Measurements from ENCODE around the gene NARS2. TPM values are rescaled to one million over a fixed set of nuclear protein-coding genes. Genes with fewer than 3 reads are reported as not detected.
"Not testable (repeated sequence)": the region's sequence is repeated elsewhere in the genome, so short reads cannot be mapped to it uniquely, and the experiment has no call there.

NARS2 gene
- total RNA-seq (25.0 TPM), polyA plus RNA-seq (30.1 TPM)
- long read RNA-seq, donor 1, partial matches to known transcripts: 0 of 1 reads
- long read RNA-seq, donor 1, other reads (novel, unspliced or antisense): 0 of 1 reads
- long read RNA-seq, donor 2: 0 reads
- long read RNA-seq, donor 3, partial matches to known transcripts: 0 of 3 reads
- long read RNA-seq, donor 3, other reads (novel, unspliced or antisense): 0 of 3 reads
- long read RNA-seq, donor 4, partial matches to known transcripts: 0 of 2 reads
- long read RNA-seq, donor 4, other reads (novel, unspliced or antisense): 0 of 2 reads
- long read RNA-seq, donor 5, transcript NARS2-201 (14 exons, 2,519 nt): major isoform, 5 of 5 reads
- long read RNA-seq, donor 5, partial matches to known transcripts: 0 of 5 reads
- long read RNA-seq, donor 5, other reads (novel, unspliced or antisense): 0 of 5 reads
- long read RNA-seq, donor 6, transcript NARS2-201 (14 exons, 2,519 nt): major isoform, 5 of 5 reads
- long read RNA-seq, donor 6, partial matches to known transcripts: 0 of 5 reads
- long read RNA-seq, donor 6, other reads (novel, unspliced or antisense): 0 of 5 reads
- long read RNA-seq, donor 7, partial matches to known transcripts: 0 of 4 reads
- long read RNA-seq, donor 7, other reads (novel, unspliced or antisense): 0 of 4 reads
- long read RNA-seq, donor 8, partial matches to known transcripts: 0 of 2 reads
- long read RNA-seq, donor 8, other reads (novel, unspliced or antisense): 0 of 2 reads
- long read RNA-seq, donor 9, partial matches to known transcripts: 0 of 2 reads
- long read RNA-seq, donor 9, other reads (novel, unspliced or antisense): 0 of 2 reads
- long read RNA-seq, donor 10, transcript NARS2-201 (14 exons, 2,519 nt): major isoform, 7 of 7 reads
- long read RNA-seq, donor 10, partial matches to known transcripts: 0 of 7 reads
- long read RNA-seq, donor 10, other reads (novel, unspliced or antisense): 0 of 7 reads

DNA sequence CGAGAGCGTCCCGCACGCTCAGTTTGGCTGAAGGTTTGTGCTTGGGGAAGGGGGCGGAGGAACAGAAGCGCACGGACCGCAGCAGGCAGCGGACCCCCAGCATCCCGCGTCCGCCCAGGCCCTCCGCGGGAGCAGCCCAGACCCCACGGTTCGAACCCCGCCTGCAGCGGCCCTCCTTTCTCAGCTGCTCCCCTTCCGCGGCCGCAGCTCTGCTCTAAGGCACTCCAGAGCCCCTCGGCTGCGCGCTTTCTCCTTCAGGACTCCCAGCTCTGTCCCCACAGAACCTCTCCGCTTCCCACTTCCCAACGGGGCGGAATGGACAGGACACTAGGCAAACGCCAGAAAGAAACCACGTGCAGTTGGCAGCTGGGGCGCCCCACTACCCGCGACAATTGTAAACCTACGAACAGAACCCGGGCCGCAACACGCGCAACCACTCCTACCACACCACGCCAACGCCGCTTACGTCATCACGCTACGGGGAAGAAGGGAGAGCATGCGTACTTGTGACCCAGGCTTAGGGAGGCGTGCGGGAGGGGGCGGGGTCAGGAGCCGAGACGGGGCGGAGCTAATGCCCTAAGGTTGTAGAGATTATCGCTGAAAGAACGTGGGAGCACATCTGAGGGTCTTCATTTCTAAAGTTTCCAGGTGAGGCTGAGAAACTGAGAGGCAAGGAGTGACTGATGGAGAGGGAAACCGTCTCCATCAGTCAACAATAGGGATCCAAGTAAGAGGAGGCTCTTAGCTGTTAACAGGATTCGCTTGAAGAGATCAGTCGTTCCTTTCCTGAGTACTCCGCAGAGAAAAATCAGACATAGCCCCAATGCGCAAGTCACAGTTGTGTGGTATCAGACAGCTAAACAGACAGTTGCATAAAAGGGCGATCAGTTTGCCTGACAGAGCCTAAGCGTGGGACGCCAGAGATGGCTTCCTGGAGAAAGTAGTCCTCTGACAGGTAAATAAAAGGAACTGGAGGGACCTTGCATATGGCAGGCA, at the start of gene NARS2:
TSS of gene NARS2 (minus strand) at position 479 of the 996 bp plus-strand sequence. CDS start at position 103, 376 bp downstream.
- H3K27me3 ChIP-seq (ENCODE audit: control insufficient read depth in 2 of 2, insufficient read depth in 1 of 2, low read length in 1 of 2): no peaks in the 10 kb centered on the region
- no peaks in the 10 kb centered on the region for H3K9me3 ChIP-seq (ENCODE audit: control insufficient read depth in 2 of 2, insufficient read depth in 1 of 2, low read length in 1 of 2)
- DNase-seq (ENCODE audit: low read depth in 6 of 9, low spot score in 9 of 9): peak; percentile 93 to 99 (median 98)
- H3K4me3 ChIP-seq (ENCODE audit: low read length in 2 of 2): peak within 1 kb of the TSS; percentile 60 to 63
- H3K36me3 ChIP-seq (ENCODE audit: control insufficient read depth in 2 of 2, insufficient read depth in 2 of 2, low read length in 1 of 2): peaks cover 0 to 15% of the 10 kb centered on the region in 2 donors
- peaks cover 10 to 14% of the 10 kb centered on the region in 2 donors for H3K4me1 ChIP-seq (ENCODE audit: control insufficient read depth in 2 of 2, insufficient read depth in 2 of 2, low read length in 2 of 2)
- WGBS: under 1% methylated on average over 60 of the region's 60 CpGs
- H3K27ac ChIP-seq (ENCODE audit: low read depth in 1 of 2, low read length in 1 of 2): peak within 1 kb of the TSS; percentile 80 to 84

GRCh38 chr11:78622666-78623065, 48.0 kb upstream of the NARS2 start:
- no peak overlapping the region for H3K4me3 ChIP-seq (ENCODE audit: low read length in 2 of 2)
- peaks cover 0 to 6% of the 10 kb centered on the region in 2 donors for H3K9me3 ChIP-seq (ENCODE audit: control insufficient read depth in 2 of 2, insufficient read depth in 1 of 2, low read length in 1 of 2)
- no peaks in the 10 kb centered on the region for H3K27me3 ChIP-seq (ENCODE audit: control insufficient read depth in 2 of 2, insufficient read depth in 1 of 2, low read length in 1 of 2)
- no peak overlapping the region for H3K27ac ChIP-seq (ENCODE audit: low read depth in 1 of 2, low read length in 1 of 2)
- no peak for DNase-seq (ENCODE audit: low read depth in 6 of 9, low spot score in 9 of 9)
- WGBS: 88% methylated on average over 5 of the region's 5 CpGs
- H3K36me3 ChIP-seq (ENCODE audit: control insufficient read depth in 2 of 2, insufficient read depth in 2 of 2, low read length in 1 of 2): no peaks in the 10 kb centered on the region
- H3K4me1 ChIP-seq (ENCODE audit: control insufficient read depth in 2 of 2, insufficient read depth in 2 of 2, low read length in 2 of 2): no peaks in the 10 kb centered on the region

- Histone ChIP-seq H3K4me1 (ENCODE audit: control insufficient read depth in 2 of 2, insufficient read depth in 2 of 2, low read length in 2 of 2) (no peaks in the 10 kb centered on the region), H3K9me3 (ENCODE audit: control insufficient read depth in 2 of 2, insufficient read depth in 1 of 2, low read length in 1 of 2) (peaks cover 0 to 6% of the 10 kb centered on the region in 2 donors), H3K4me3 (ENCODE audit: low read length in 2 of 2) (no peak overlapping the region), H3K27ac (ENCODE audit: low read depth in 1 of 2, low read length in 1 of 2) (no peak overlapping the region), H3K27me3 (ENCODE audit: control insufficient read depth in 2 of 2, insufficient read depth in 1 of 2, low read length in 1 of 2) (no peaks in the 10 kb centered on the region), H3K36me3 (ENCODE audit: control insufficient read depth in 2 of 2, insufficient read depth in 2 of 2, low read length in 1 of 2) (no peaks in the 10 kb centered on the region)
- DNase-seq (ENCODE audit: low read depth in 6 of 9, low spot score in 9 of 9): no peak
- WGBS: 71% methylated on average over 2 of the region's 2 CpGs
Measured at GRCh38 chr11:78620159-78620558, 45.5 kb upstream of the NARS2 start.

GRCh38 chr11:78615724-78616123, 41.1 kb upstream of the NARS2 start:
- WGBS: 94% methylated on average over 1 of the region's 1 CpG
- Histone ChIP-seq H3K27ac (ENCODE audit: low read depth in 1 of 2, low read length in 1 of 2) (no peak overlapping the region), H3K4me1 (ENCODE audit: control insufficient read depth in 2 of 2, insufficient read depth in 2 of 2, low read length in 2 of 2) (no peaks in the 10 kb centered on the region), H3K9me3 (ENCODE audit: control insufficient read depth in 2 of 2, insufficient read depth in 1 of 2, low read length in 1 of 2) (peaks cover 0 to 3% of the 10 kb centered on the region in 2 donors), H3K27me3 (ENCODE audit: control insufficient read depth in 2 of 2, insufficient read depth in 1 of 2, low read length in 1 of 2) (no peaks in the 10 kb centered on the region), H3K36me3 (ENCODE audit: control insufficient read depth in 2 of 2, insufficient read depth in 2 of 2, low read length in 1 of 2) (no peaks in the 10 kb centered on the region), H3K4me3 (ENCODE audit: low read length in 2 of 2) (no peak overlapping the region)
- DNase-seq (ENCODE audit: low read depth in 6 of 9, low spot score in 9 of 9): no peak

DNA sequence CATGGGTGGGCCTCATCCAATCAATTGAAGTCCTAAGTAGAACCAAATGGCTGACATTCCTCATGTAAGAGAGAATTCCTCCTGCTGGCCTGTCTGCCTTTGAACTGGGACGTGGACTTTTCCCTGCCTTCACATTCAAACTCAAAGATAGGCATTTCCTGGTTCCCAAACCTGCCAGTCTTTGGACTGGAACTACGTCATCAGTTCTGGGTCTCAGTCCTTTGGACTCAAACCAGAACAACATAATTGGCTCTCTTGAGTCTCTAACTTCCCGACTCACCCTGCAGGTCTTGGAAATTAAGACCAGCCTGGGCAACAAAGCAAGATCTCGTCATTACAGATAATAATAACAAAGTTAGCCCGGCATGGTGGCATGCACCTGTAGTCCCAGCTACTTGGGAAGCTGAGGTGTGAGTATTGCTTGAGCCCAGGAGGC, 38.7 kb upstream of the NARS2 start:
- no peaks in the 10 kb centered on the region for H3K36me3 ChIP-seq (ENCODE audit: control insufficient read depth in 2 of 2, insufficient read depth in 2 of 2, low read length in 1 of 2)
- WGBS: 82% methylated on average over 5 of the region's 5 CpGs
- H3K27me3 ChIP-seq (ENCODE audit: control insufficient read depth in 2 of 2, insufficient read depth in 1 of 2, low read length in 1 of 2): no peaks in the 10 kb centered on the region
- no peaks in the 10 kb centered on the region for H3K9me3 ChIP-seq (ENCODE audit: control insufficient read depth in 2 of 2, insufficient read depth in 1 of 2, low read length in 1 of 2)
- H3K4me1 ChIP-seq (ENCODE audit: control insufficient read depth in 2 of 2, insufficient read depth in 2 of 2, low read length in 2 of 2): no peaks in the 10 kb centered on the region
- DNase-seq (ENCODE audit: low read depth in 6 of 9, low spot score in 9 of 9): no peak
- H3K27ac ChIP-seq (ENCODE audit: low read depth in 1 of 2, low read length in 1 of 2): no peak overlapping the region
- no peak overlapping the region for H3K4me3 ChIP-seq (ENCODE audit: low read length in 2 of 2)

- 71% methylated on average over 4 of the region's 4 CpGs for WGBS
Measured at GRCh38 chr11:78612721-78613377, 38.2 kb upstream of the NARS2 start.

GRCh38 chr11:78609321-78609720, 34.7 kb upstream of the NARS2 start:
- H3K27me3 ChIP-seq (ENCODE audit: control insufficient read depth in 2 of 2, insufficient read depth in 1 of 2, low read length in 1 of 2); H3K27ac ChIP-seq (ENCODE audit: low read depth in 1 of 2, low read length in 1 of 2); H3K4me1 ChIP-seq (ENCODE audit: control insufficient read depth in 2 of 2, insufficient read depth in 2 of 2, low read length in 2 of 2); DNase-seq (ENCODE audit: low read depth in 6 of 9, low spot score in 9 of 9); H3K36me3 ChIP-seq (ENCODE audit: control insufficient read depth in 2 of 2, insufficient read depth in 2 of 2, low read length in 1 of 2); H3K4me3 ChIP-seq (ENCODE audit: low read length in 2 of 2); H3K9me3 ChIP-seq (ENCODE audit: control insufficient read depth in 2 of 2, insufficient read depth in 1 of 2, low read length in 1 of 2): not testable (repeated sequence)
- WGBS: 91% methylated on average over 5 of the region's 5 CpGs

More at GRCh38 chr11:78612721-78613377, 38.2 kb upstream of the NARS2 start:
- no peaks in the 10 kb centered on the region for H3K9me3 ChIP-seq (ENCODE audit: control insufficient read depth in 2 of 2, insufficient read depth in 1 of 2, low read length in 1 of 2)
- H3K36me3 ChIP-seq (ENCODE audit: control insufficient read depth in 2 of 2, insufficient read depth in 2 of 2, low read length in 1 of 2): no peaks in the 10 kb centered on the region
- no peaks in the 10 kb centered on the region for H3K4me1 ChIP-seq (ENCODE audit: control insufficient read depth in 2 of 2, insufficient read depth in 2 of 2, low read length in 2 of 2)
- H3K4me3 ChIP-seq (ENCODE audit: low read length in 2 of 2): no peak overlapping the region
- no peak for DNase-seq (ENCODE audit: low read depth in 6 of 9, low spot score in 9 of 9)
- H3K27ac ChIP-seq (ENCODE audit: low read depth in 1 of 2, low read length in 1 of 2): no peak overlapping the region
- H3K27me3 ChIP-seq (ENCODE audit: control insufficient read depth in 2 of 2, insufficient read depth in 1 of 2, low read length in 1 of 2): no peaks in the 10 kb centered on the region

GRCh38 chr11:78607696-78608095, 33.0 kb upstream of the NARS2 start:
- no peaks in the 10 kb centered on the region for H3K27me3 ChIP-seq (ENCODE audit: control insufficient read depth in 2 of 2, insufficient read depth in 1 of 2, low read length in 1 of 2)
- no peaks in the 10 kb centered on the region for H3K9me3 ChIP-seq (ENCODE audit: control insufficient read depth in 2 of 2, insufficient read depth in 1 of 2, low read length in 1 of 2)
- no peaks in the 10 kb centered on the region for H3K4me1 ChIP-seq (ENCODE audit: control insufficient read depth in 2 of 2, insufficient read depth in 2 of 2, low read length in 2 of 2)
- DNase-seq (ENCODE audit: low read depth in 6 of 9, low spot score in 9 of 9): no peak
- no peak overlapping the region for H3K27ac ChIP-seq (ENCODE audit: low read depth in 1 of 2, low read length in 1 of 2)
- no peaks in the 10 kb centered on the region for H3K36me3 ChIP-seq (ENCODE audit: control insufficient read depth in 2 of 2, insufficient read depth in 2 of 2, low read length in 1 of 2)
- H3K4me3 ChIP-seq (ENCODE audit: low read length in 2 of 2): no peak overlapping the region
